Omental fat pad (tissue), 4 donors: ENCODE data around the gene DSCAML1. TPM values are rescaled to one million over a fixed set of nuclear protein-coding genes. Genes with fewer than 3 reads are reported as not detected.

Experiments used
- ATAC-seq: fragments of 150-250 bp; one replicate; pipeline ENCODE4 v1.9.1; 2016; ENCODE audit warnings: mild to moderate bottlenecking, moderate library complexity; ENCODE audit not compliant: low FRiP score
- DNase-seq: peaks from one replicate; pipeline ENCODE4 v3.0.0-alpha.2; 2019; ENCODE audit warnings: low spot score
- total RNA-seq, 4 donors: library from RNA; depleted of rRNA; stranded (reverse); fragments of >200 nt; gene quantifications; one replicate each; pipeline ENCODE4 v1.1.0, GENCODE V29; 2016
- TF ChIP-seq, protein P1 (sequence below), 3 donors: fragments of 450-650 bp; IDR thresholded peaks; one replicate each; pipeline ENCODE4 v1.5.1; 2016 to 2017; ENCODE audit warnings: antibody characterized with exemption in 3 of 3, mild to moderate bottlenecking in 3 of 3, moderate library complexity in 2 of 3

The DSCAML1 gene
- total RNA-seq, 4 donors from 2014 or later, result 0.95 to 10.9 (median 3.9) TPM

GRCh38 chr11:117671370-117671769 lies 125.6 kb downstream of the DSCAML1 start:
- ATAC-seq (no peak), DNase-seq (no peak)
- TF ChIP-seq, protein P1, sequence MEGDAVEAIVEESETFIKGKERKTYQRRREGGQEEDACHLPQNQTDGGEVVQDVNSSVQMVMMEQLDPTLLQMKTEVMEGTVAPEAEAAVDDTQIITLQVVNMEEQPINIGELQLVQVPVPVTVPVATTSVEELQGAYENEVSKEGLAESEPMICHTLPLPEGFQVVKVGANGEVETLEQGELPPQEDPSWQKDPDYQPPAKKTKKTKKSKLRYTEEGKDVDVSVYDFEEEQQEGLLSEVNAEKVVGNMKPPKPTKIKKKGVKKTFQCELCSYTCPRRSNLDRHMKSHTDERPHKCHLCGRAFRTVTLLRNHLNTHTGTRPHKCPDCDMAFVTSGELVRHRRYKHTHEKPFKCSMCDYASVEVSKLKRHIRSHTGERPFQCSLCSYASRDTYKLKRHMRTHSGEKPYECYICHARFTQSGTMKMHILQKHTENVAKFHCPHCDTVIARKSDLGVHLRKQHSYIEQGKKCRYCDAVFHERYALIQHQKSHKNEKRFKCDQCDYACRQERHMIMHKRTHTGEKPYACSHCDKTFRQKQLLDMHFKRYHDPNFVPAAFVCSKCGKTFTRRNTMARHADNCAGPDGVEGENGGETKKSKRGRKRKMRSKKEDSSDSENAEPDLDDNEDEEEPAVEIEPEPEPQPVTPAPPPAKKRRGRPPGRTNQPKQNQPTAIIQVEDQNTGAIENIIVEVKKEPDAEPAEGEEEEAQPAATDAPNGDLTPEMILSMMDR (IDR thresholded peaks at IDR 0.05), result no peak

- TF ChIP-seq, protein P1 (IDR thresholded peaks at IDR 0.05), result no peak
- DNase-seq (no peak), ATAC-seq (no peak)
Measured at GRCh38 chr11:117670924-117671323, 126.1 kb downstream of the DSCAML1 start.

GRCh38 chr11:117670443-117670842 lies 126.6 kb downstream of the DSCAML1 start:
- ATAC-seq (no peak), DNase-seq (no peak)
- TF ChIP-seq, protein P1 (IDR thresholded peaks at IDR 0.05), result no peak

GRCh38 chr11:117669616-117670015 lies 127.4 kb downstream of the DSCAML1 start:
- TF ChIP-seq, protein P1 (IDR thresholded peaks at IDR 0.05), result no peak
- no peak for ATAC-seq

DNA sequence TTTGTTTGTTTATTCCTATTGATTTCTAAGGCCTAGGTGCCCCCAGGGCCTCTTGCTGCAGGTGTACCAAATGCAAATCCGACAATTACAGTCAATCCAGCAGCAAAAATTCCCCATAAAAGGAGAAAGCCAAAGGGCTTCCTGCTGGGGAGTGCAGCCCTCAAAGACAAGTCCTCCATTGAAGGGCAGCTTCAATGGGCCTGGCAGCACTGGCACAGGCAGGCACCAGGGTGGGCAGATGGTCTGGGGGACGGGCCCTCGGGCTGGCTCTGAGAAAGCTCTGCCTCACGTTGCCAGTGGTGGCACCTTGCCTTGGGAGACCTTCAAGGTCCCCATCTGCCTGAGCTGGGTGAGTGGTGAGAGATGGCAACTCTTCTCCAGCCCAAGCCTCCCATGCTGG lies 128.0 kb downstream of the DSCAML1 start:
- TF ChIP-seq, protein P1 (IDR thresholded peaks at IDR 0.05), result no peak
- ATAC-seq (no peak), DNase-seq (no peak)

More at GRCh38 chr11:117669616-117670015, 127.4 kb downstream of the DSCAML1 start:
- no peak for DNase-seq

GRCh38 chr11:117668321-117668751 lies 128.7 kb downstream of the DSCAML1 start:
- TF ChIP-seq, protein P1 (IDR thresholded peaks at IDR 0.05), result no peak
- no peak for DNase-seq
- no peak for ATAC-seq

- DNase-seq (no peak), ATAC-seq (no peak)
- TF ChIP-seq, protein P1 (IDR thresholded peaks at IDR 0.05), result no peak
Measured at GRCh38 chr11:117664897-117665296, 132.1 kb downstream of the DSCAML1 start.
